ENCODE measurements around the gene CEP85L. TPM values are rescaled to one million over a fixed set of nuclear protein-coding genes. Genes with fewer than 3 reads are reported as not detected.

Gene CEP85L
- total RNA-seq, 1 donor from 2014 or later: 6.8 TPM

DNA sequence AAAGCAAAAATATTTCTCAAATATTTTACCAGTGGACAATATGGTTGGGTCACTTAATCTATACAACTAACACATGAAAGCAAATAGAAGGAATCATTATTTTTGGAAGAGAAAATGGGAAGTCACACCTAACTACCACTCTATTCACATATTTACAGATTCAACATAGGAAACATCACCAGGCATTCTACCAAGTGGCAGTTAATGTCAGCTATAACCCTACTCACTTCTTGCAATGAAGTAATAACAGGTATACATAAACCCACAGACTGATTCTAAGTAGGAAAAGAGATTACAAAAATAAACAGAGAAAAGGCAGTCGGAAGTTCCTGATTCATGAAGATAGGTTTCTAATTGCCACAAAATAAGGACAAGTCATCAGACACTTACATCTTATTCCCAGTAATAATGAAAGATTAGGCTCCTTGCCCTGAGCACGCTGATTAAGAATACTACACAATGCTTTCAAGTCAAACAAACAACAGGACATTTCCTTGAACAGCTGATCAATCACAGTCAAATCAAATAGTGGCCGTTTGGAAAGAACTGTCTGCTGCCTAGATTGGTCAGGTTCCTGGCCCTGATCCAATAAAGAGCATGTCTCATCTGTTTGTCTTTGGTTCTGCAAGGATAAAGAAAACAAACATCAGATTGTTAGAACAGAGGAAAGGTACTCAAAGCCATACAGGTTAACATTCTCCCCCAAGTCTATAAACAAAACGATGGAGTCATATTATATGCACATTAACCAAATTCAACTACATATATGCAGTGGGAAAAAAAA is 182.5 kb downstream of the CEP85L start:
- no peaks in the 10 kb centered on the region for H3K27me3 Mint-ChIP-seq
- peaks cover 16% of the 10 kb centered on the region for H3K4me1 Mint-ChIP-seq (ENCODE audit: low read depth)
- H3K27ac Mint-ChIP-seq: peak overlapping the region; percentile 17
- no peaks in the 10 kb centered on the region for H3K9me3 Mint-ChIP-seq (ENCODE audit: low read depth)
- no peak overlapping the region for H3K4me3 Mint-ChIP-seq (ENCODE audit: low read depth)
- peaks cover 2% of the 10 kb centered on the region for H3K36me3 Mint-ChIP-seq (ENCODE audit: insufficient read depth)
- TF ChIP-seq, protein P1, sequence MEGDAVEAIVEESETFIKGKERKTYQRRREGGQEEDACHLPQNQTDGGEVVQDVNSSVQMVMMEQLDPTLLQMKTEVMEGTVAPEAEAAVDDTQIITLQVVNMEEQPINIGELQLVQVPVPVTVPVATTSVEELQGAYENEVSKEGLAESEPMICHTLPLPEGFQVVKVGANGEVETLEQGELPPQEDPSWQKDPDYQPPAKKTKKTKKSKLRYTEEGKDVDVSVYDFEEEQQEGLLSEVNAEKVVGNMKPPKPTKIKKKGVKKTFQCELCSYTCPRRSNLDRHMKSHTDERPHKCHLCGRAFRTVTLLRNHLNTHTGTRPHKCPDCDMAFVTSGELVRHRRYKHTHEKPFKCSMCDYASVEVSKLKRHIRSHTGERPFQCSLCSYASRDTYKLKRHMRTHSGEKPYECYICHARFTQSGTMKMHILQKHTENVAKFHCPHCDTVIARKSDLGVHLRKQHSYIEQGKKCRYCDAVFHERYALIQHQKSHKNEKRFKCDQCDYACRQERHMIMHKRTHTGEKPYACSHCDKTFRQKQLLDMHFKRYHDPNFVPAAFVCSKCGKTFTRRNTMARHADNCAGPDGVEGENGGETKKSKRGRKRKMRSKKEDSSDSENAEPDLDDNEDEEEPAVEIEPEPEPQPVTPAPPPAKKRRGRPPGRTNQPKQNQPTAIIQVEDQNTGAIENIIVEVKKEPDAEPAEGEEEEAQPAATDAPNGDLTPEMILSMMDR (IDR thresholded peaks at IDR 0.05; ENCODE audit: unreplicated experiment): no peak
- DNase-seq (ENCODE audit: low spot score, unreplicated experiment): no peak

DNA sequence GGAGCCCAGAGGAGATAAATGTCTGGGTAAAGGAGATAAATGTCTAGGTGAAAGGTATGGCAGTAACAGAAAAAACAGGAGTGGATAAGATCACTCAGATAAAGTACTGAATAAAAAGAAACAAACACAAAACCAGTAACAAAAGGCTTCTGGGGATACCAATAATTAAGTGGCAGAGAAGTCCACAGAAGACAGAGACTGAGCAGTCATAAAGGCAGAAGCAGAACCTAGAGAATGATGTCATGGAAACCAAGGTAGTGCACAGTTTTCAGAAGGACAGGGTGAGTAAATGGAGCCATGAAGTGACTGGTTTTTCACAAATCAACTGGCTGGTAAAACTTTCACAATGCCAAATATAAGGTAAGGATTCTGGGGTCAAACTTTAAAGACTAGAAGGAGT is 184.2 kb downstream of the CEP85L start:
- no peak overlapping the region for H3K4me3 Mint-ChIP-seq (ENCODE audit: low read depth)
- H3K9me3 Mint-ChIP-seq (ENCODE audit: low read depth): no peaks in the 10 kb centered on the region
- H3K36me3 Mint-ChIP-seq (ENCODE audit: insufficient read depth): peaks cover 2% of the 10 kb centered on the region
- DNase-seq (ENCODE audit: low spot score, unreplicated experiment): no peak
- H3K27me3 Mint-ChIP-seq: no peaks in the 10 kb centered on the region
- TF ChIP-seq, protein P1 (IDR thresholded peaks at IDR 0.05; ENCODE audit: unreplicated experiment): no peak
- H3K27ac Mint-ChIP-seq: no peak overlapping the region
- H3K4me1 Mint-ChIP-seq (ENCODE audit: low read depth): peaks cover 16% of the 10 kb centered on the region

DNA sequence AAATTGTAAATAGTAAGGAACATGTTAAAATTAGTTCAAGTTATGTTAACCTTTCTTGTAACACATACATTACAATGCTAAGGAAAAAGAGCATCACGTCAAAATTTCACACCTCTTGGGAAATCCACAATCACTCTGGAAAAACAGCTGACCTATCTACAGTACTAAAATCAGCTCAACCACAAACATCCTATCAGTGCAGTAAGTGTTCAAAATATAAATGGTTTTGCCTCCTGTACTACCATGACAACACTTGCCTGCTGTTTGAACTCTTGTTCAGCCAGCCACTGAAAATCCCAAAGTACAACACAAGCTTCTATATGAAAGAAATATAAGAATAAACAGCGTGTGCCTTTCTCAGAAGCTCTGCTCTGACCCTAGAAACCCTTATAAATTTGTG is 186.8 kb downstream of the CEP85L start:
- no peaks in the 10 kb centered on the region for H3K27me3 Mint-ChIP-seq
- TF ChIP-seq, protein P1 (IDR thresholded peaks at IDR 0.05; ENCODE audit: unreplicated experiment): no peak
- peaks cover 13% of the 10 kb centered on the region for H3K4me1 Mint-ChIP-seq (ENCODE audit: low read depth)
- H3K9me3 Mint-ChIP-seq (ENCODE audit: low read depth): no peaks in the 10 kb centered on the region
- H3K4me3 Mint-ChIP-seq (ENCODE audit: low read depth): no peak overlapping the region
- no peak for DNase-seq (ENCODE audit: low spot score, unreplicated experiment)
- H3K36me3 Mint-ChIP-seq (ENCODE audit: insufficient read depth): peaks cover 2% of the 10 kb centered on the region
- H3K27ac Mint-ChIP-seq: no peak overlapping the region

DNA sequence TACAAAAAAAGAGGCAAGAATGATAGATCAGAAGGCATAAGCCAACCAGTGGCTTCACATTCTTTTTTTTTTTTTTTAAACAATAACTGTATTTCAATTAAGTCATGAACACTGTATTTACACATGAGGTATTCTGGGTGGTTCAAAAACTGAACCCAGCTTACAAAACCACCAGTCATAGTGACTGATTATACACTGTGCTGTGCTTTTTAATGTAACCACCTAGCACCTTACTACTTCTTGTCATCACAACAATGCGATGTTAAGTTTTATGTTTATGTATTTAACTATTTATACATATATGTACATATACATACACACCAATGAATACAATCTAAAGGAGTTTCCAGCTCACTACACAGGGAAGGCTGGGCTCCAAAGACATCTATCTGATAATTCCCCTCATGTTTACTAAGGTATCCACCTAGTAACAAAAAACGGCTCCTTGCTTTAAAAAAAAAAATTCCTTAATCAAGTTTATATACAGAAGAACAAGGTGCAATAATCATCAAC is 190.4 kb downstream of the CEP85L start:
- TF ChIP-seq, protein P1 (IDR thresholded peaks at IDR 0.05; ENCODE audit: unreplicated experiment): no peak
- peaks cover 3% of the 10 kb centered on the region for H3K4me1 Mint-ChIP-seq (ENCODE audit: low read depth)
- no peaks in the 10 kb centered on the region for H3K27me3 Mint-ChIP-seq
- no peaks in the 10 kb centered on the region for H3K36me3 Mint-ChIP-seq (ENCODE audit: insufficient read depth)
- no peak for DNase-seq (ENCODE audit: low spot score, unreplicated experiment)
- no peak overlapping the region for H3K27ac Mint-ChIP-seq
- no peak overlapping the region for H3K4me3 Mint-ChIP-seq (ENCODE audit: low read depth)
- no peaks in the 10 kb centered on the region for H3K9me3 Mint-ChIP-seq (ENCODE audit: low read depth)

DNA sequence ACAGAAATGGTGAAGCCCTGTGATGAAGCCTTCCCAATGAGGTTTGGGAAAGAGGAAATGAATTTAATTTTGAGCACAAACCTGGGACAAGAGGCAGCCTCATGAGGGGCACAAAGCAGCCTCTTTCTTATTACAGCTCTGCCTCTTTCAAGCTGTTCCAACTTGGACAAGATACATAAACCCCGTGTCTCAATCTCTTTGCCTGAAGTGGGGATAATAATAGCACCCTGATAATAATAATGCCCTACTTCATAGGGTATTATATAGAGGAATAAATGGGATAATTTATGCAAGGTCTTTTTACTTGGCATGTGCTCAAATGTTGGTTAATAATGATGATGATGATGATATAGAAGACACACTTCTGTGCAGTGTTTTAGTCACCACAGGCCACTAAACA is 194.4 kb downstream of the CEP85L start:
- H3K27me3 Mint-ChIP-seq: no peaks in the 10 kb centered on the region
- peaks cover 10% of the 10 kb centered on the region for H3K9me3 Mint-ChIP-seq (ENCODE audit: low read depth)
- no peaks in the 10 kb centered on the region for H3K36me3 Mint-ChIP-seq (ENCODE audit: insufficient read depth)
- no peak for DNase-seq (ENCODE audit: low spot score, unreplicated experiment)
- H3K4me3 Mint-ChIP-seq (ENCODE audit: low read depth): no peak overlapping the region
- no peak overlapping the region for H3K27ac Mint-ChIP-seq
- TF ChIP-seq, protein P1 (IDR thresholded peaks at IDR 0.05; ENCODE audit: unreplicated experiment): no peak
- H3K4me1 Mint-ChIP-seq (ENCODE audit: low read depth): no peaks in the 10 kb centered on the region
